Ecto neural progenitor cell (in vitro differentiated cells): ENCODE measurements around the gene LPCAT3.
A peak's percentile ranks its signal among the peaks of the same experiment; 100 is the strongest.

Source experiments
- DNase-seq: peaks from one replicate; pipeline ENCODE4 v3.0.0-alpha.2; 2018; ENCODE audit warnings: low spot score

The LPCAT3 gene

GRCh38 chr12:6952121-6952862, 66.0 kb downstream of the LPCAT3 start:
- DNase-seq = no peak

GRCh38 chr12:6951551-6952120, 66.6 kb downstream of the LPCAT3 start:
- DNase-seq = no peak

GRCh38 chr12:6950811-6951540, 67.3 kb downstream of the LPCAT3 start, which contains the start of gene PTPN6:
PTPN6 (plus strand) TSS chr12:6951356; CDS start chr12:6951513, 157 bp downstream.
- no peak for DNase-seq

GRCh38 chr12:6950401-6950801, 67.9 kb downstream of the LPCAT3 start:
- no peak for DNase-seq

GRCh38 chr12:6948873-6949594, 69.2 kb downstream of the LPCAT3 start:
- DNase-seq = no peak

- DNase-seq = no peak
Measured at GRCh38 chr12:6947615-6948014, 70.7 kb downstream of the LPCAT3 start.

GRCh38 chr12:6946920-6947374, 71.3 kb downstream of the LPCAT3 start:
- DNase-seq = no peak

GRCh38 chr12:6946033-6946919, 72.0 kb downstream of the LPCAT3 start:
- DNase-seq = peak; percentile 87

DNA sequence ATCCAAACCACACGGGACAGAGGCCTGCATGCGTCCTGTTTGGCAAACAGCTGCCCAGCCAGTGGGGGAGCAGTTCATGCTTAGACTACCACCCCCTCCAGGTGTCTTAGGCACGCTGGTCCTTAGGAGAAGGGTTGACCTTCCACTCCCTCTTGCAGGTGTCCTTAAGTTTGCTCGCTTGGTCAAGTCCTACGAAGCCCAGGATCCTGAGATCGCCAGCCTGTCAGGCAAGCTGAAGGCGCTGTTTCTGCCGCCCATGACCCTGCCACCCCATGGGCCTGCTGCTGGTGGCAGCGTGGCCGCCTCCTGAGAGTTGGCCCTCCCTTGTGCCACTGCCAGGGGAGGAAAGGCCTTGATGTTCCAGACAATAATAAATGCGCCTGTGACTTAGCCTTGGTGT, 72.7 kb downstream of the LPCAT3 start:
- no peak for DNase-seq

DNA sequence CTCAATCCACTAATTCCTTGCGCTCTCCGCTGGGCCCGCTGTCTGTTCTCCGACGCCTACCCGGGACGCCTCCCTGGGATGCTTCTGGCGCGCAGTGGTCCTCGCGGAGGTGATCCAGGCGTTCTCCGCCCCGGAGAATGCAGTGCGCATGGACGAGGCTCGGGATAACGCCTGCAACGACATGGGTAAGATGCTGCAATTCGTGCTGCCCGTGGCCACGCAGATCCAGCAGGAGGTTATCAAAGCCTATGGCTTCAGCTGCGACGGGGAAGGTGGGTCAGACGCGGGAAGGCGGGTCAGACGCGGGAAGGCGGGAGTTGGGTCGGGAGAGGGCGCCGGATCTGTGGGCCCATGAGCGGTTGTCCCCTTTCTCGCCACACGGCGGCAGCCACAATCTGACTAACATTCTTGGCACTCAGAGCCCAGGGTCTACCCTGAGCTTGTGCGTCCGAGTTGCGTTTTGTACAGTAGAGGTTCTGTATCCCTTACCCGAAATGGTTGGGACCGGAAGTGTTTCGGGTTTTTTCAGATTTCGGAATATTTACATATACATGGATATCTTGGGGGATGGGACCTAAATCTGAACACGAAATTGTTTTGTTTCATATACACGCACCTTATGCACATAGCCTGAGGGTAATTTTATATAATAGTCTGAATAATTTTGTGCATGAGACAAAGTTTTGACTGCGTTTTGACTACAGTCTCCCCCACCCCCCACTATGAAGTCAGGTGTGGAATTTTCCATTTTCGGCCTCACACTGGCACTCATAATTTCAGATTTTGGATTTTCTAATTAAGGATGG, 73.7 kb downstream of the LPCAT3 start:
- DNase-seq = peak; percentile 96

DNA sequence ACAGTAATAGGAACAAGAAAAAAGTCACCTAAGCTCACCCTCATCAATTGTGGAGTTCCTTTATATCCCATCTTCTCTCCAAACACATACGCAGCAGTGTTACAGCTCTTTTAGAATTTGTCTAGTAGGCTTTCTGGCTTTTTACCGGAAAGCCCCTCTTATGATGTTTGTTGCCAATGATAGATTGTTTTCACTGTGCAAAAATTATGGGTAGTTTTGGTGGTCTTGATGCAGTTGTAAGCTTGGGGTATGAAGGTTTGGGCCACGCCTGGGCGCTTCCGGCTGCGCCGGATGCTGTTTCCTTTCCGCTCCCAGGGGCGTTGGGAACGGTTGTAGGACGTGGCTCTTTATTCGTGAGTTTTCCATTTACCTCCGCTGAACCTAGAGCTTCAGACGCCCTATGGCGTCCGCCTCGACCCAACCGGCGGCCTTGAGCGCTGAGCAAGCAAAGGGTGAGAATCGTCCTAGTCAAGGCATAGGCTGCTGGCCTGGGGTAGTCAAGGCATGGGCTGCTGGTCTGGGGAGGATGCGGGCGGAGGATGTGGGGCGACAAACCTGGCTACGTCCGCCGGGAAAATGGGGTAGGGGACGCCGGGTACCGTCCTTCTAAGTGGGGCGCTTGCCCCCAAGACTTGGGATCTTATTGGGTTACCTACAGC, 74.4 kb downstream of the LPCAT3 start, which contains the start of the genes C12orf57 and RNU7-1:
Gene C12orf57, plus strand, starts transcription at position 301 of the 659 bp plus-strand sequence. Its CDS starts 100 bp downstream, at position 401.
Gene RNU7-1, plus strand, starts transcription at position 95 of the 659 bp plus-strand sequence.
- DNase-seq = peak; percentile 93

GRCh38 chr12:6943389-6943721, 74.9 kb downstream of the LPCAT3 start:
- peak; percentile 91 for DNase-seq

GRCh38 chr12:6942331-6942665, 76.0 kb downstream of the LPCAT3 start:
- DNase-seq = no peak

- DNase-seq = no peak
Measured at GRCh38 chr12:6941782-6942181, 76.5 kb downstream of the LPCAT3 start.

DNA sequence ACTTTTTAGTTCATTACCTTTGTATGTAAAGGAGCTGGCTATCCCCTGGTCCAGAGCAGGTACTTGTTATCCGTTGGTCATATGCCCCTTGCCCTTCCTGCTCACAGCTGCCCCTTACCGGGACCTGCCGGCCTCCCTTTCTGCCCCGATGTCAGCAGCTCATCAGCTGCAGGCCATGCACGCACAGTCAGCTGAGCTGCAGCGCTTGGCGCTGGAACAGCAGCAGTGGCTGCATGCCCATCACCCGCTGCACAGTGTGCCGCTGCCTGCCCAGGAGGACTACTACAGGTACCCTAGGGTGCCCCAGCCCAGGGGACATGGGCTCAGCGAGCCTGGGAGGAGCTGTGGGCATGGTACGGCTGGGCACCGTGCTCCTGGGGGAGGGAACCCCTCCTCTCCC, 77.0 kb downstream of the LPCAT3 start:
- no peak for DNase-seq

DNA sequence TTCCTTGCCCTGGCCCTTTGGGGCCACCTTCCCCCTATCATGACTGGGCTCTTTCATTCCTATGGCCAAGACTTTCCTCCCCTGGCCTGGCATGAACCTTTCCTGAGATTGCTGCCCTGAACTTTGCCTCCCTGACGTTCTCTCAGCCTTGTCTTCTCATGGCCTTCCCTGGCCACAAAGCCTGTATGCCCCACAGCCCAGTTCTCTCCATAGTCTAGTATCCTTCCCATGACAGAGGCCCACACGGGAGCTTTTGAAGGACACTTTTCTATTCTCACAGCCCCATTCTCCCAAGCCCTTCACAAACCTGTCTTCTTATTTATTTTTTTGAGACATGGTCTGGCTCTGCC, 79.1 kb downstream of the LPCAT3 start:
- no peak for DNase-seq

- no peak for DNase-seq
Measured at GRCh38 chr12:6938353-6939190, 79.7 kb downstream of the LPCAT3 start.

- DNase-seq = peak; percentile 98
Measured at GRCh38 chr12:6937481-6938352, 80.6 kb downstream of the LPCAT3 start.
